GM12872 (cell line): Measurements from ENCODE around the gene CTNNA2.

Source experiments
- CTCF ChIP-seq: IDR thresholded peaks from 3 replicates; pipeline ENCODE4 v1.5.1; 2011; ENCODE audit warnings: low read depth, mild to moderate bottlenecking, low read length, moderate library complexity; ENCODE audit not compliant: insufficient read depth

The CTNNA2 gene

GRCh38 chr2:80475970-80476369 is 963.1 kb downstream of the CTNNA2 start:
- TF ChIP-seq CTCF, result no peak

GRCh38 chr2:80476535-80477117 is 963.8 kb downstream of the CTNNA2 start:
- TF ChIP-seq CTCF, result no peak

- TF ChIP-seq CTCF, result no peak
Observed at GRCh38 chr2:80482276-80482675, 969.4 kb downstream of the CTNNA2 start.

GRCh38 chr2:80489717-80490116 is 976.9 kb downstream of the CTNNA2 start:
- TF ChIP-seq CTCF, result no peak

GRCh38 chr2:80490964-80491363 is 978.1 kb downstream of the CTNNA2 start:
- no peak for TF ChIP-seq CTCF

- no peak for TF ChIP-seq CTCF
Observed at GRCh38 chr2:80496346-80496745, 983.5 kb downstream of the CTNNA2 start.

- TF ChIP-seq CTCF, result no peak
Observed at GRCh38 chr2:80496775-80497174, 983.9 kb downstream of the CTNNA2 start.
